NCI-H524 treated with DMSO at 0.1 percent for 48 hours (cell line): ENCODE measurements around the gene ARHGAP28.
"Not testable (repeated sequence)": the region's sequence is repeated elsewhere in the genome, so short reads cannot be mapped to it uniquely, and the experiment has no call there.

ENCODE experiments used
- DNase-seq: peaks from one replicate; lab custom pipeline; 2025; lab: John Stamatoyannopoulos, UW

ARHGAP28 gene

GRCh38 chr18:6928359-6928758 lies 198.8 kb downstream of the ARHGAP28 start:
- DNase-seq = no peak

GRCh38 chr18:6929370-6930102 lies 200.0 kb downstream of the ARHGAP28 start:
- no peak for DNase-seq

GRCh38 chr18:6934859-6935258 lies 205.3 kb downstream of the ARHGAP28 start:
- no peak for DNase-seq

- no peak for DNase-seq
Observed at GRCh38 chr18:6938003-6938402, 208.5 kb downstream of the ARHGAP28 start.

- DNase-seq = not testable (repeated sequence)
Observed at GRCh38 chr18:6938403-6938802, 208.9 kb downstream of the ARHGAP28 start.

- DNase-seq = no peak
Observed at GRCh38 chr18:6939972-6940371, 210.5 kb downstream of the ARHGAP28 start.

- DNase-seq = no peak
Observed at GRCh38 chr18:6940451-6940850, 210.9 kb downstream of the ARHGAP28 start.

- DNase-seq = no peak
Observed at GRCh38 chr18:6941996-6942395, 212.5 kb downstream of the ARHGAP28 start.

- DNase-seq = no peak
Observed at GRCh38 chr18:6942742-6943141, 213.2 kb downstream of the ARHGAP28 start.

- no peak for DNase-seq
Observed at GRCh38 chr18:6943143-6943542, 213.6 kb downstream of the ARHGAP28 start.

- DNase-seq = no peak
Observed at GRCh38 chr18:6947338-6948030, 218.0 kb downstream of the ARHGAP28 start.

- DNase-seq = no peak
Observed at GRCh38 chr18:6948281-6949055, 219.0 kb downstream of the ARHGAP28 start.

- no peak for DNase-seq
Observed at GRCh38 chr18:6949800-6950586, 220.5 kb downstream of the ARHGAP28 start.

GRCh38 chr18:6950641-6951040 lies 221.1 kb downstream of the ARHGAP28 start:
- DNase-seq = no peak

- no peak for DNase-seq
Observed at GRCh38 chr18:6951336-6952090, 222.0 kb downstream of the ARHGAP28 start.

- no peak for DNase-seq
Observed at GRCh38 chr18:6954501-6954900, 225.0 kb downstream of the ARHGAP28 start.

- no peak for DNase-seq
Observed at GRCh38 chr18:6955304-6955703, 225.8 kb downstream of the ARHGAP28 start.

- DNase-seq = no peak
Observed at GRCh38 chr18:6956495-6956894, 227.0 kb downstream of the ARHGAP28 start.

- no peak for DNase-seq
Observed at GRCh38 chr18:6956999-6957398, 227.5 kb downstream of the ARHGAP28 start.

GRCh38 chr18:6959110-6959509 lies 229.6 kb downstream of the ARHGAP28 start:
- DNase-seq = no peak

GRCh38 chr18:6960124-6960523 lies 230.6 kb downstream of the ARHGAP28 start:
- no peak for DNase-seq
